CD4-positive, alpha-beta T cell (primary cell): ENCODE measurements around the gene IFT27. TPM values are rescaled to one million over a fixed set of nuclear protein-coding genes. Genes with fewer than 3 reads are reported as not detected.

Source experiments
- ATAC-seq: fragments of 200-7000 bp; cut with Tn5 transposase; one replicate; pipeline ENCODE4 v1.10.0; 2022; ENCODE audit warnings: mild to moderate bottlenecking; ENCODE audit not compliant: poor library complexity
- CTCF ChIA-PET: fragments of 350-600 bp; sonication (Branson Sonifier 250); formaldehyde crosslinking; loops from one replicate; lab custom pipeline; 2021; ENCODE audit warnings: antibody characterized with exemption, inconsistent platforms; lab: Charles Lee
- POLR2A ChIA-PET: fragments of 350-600 bp; sonication (Branson Sonifier 250); formaldehyde crosslinking; loops from one replicate; lab custom pipeline; 2021; ENCODE audit warnings: antibody characterized with exemption, inconsistent platforms; lab: Charles Lee
- DNase-seq, 14 experiments: peaks; one replicate each; pipeline ENCODE4 v3.0.0-alpha.2; 2013 to 2020; ENCODE audit warnings: mixed read lengths in 2 of 14
- H3K27ac ChIP-seq, 2 donors: one replicate each; pipeline versions ENCODE4 v1.5.1 to v1.7.0; 2013; ENCODE audit warnings: low read length in 2 of 2, low read depth in 1 of 2, mild to moderate bottlenecking in 1 of 2
- H3K27me3 ChIP-seq, 2 experiments: 1 replicate in 1 of 2; 2 replicates in 1 of 2; pipeline versions ENCODE4 v1.6.1 to v1.7.0; 2013; ENCODE audit warnings: low read length in 2 of 2, control low read depth in 1 of 2, mild to moderate bottlenecking in 1 of 2, moderate library complexity in 1 of 2; ENCODE audit not compliant: insufficient read depth in 2 of 2, control insufficient read depth in 1 of 2
- H3K36me3 ChIP-seq: one replicate; pipeline ENCODE4 v1.6.1; 2013; ENCODE audit warnings: low read length, control low read depth; ENCODE audit not compliant: insufficient read depth
- H3K4me1 ChIP-seq: one replicate; pipeline ENCODE4 v1.6.1; 2013; ENCODE audit warnings: low read length, control low read depth; ENCODE audit not compliant: insufficient read depth
- H3K4me3 ChIP-seq: one replicate; pipeline ENCODE4 v1.5.1; 2013; ENCODE audit warnings: mild to moderate bottlenecking, low read length, moderate library complexity
- H3K9me3 ChIP-seq, 2 experiments: 1 replicate in 1 of 2; 2 replicates in 1 of 2; pipeline versions ENCODE4 v1.6.1 to v1.7.0; 2013; ENCODE audit warnings: low read length in 2 of 2, mild to moderate bottlenecking in 2 of 2, control low read depth in 1 of 2, moderate library complexity in 1 of 2; ENCODE audit not compliant: control insufficient read depth in 1 of 2, insufficient read depth in 1 of 2
- H3K27ac Mint-ChIP-seq: one replicate; pipeline ENCODE4 v1.8.0; 2020; ENCODE audit warnings: mixed read lengths
- H3K27me3 Mint-ChIP-seq: one replicate; pipeline ENCODE4 v1.8.0; 2021; ENCODE audit warnings: mixed read lengths
- H3K36me3 Mint-ChIP-seq: one replicate; pipeline ENCODE4 v1.8.0; 2021; ENCODE audit warnings: low read depth, mixed read lengths
- H3K4me1 Mint-ChIP-seq: one replicate; pipeline ENCODE4 v1.8.0; 2021; ENCODE audit warnings: low read depth, mixed read lengths
- H3K4me3 Mint-ChIP-seq: one replicate; pipeline ENCODE4 v1.8.0; 2020; ENCODE audit warnings: mild to moderate bottlenecking, mixed read lengths
- H3K9me3 Mint-ChIP-seq: one replicate; pipeline ENCODE4 v1.8.0; 2020; ENCODE audit warnings: mixed read lengths
- CTCF ChIP-seq: fragments of 200-600 bp; IDR thresholded peaks from one replicate; pipeline ENCODE4 v1.8.0; 2022; ENCODE audit warnings: antibody characterized with exemption, mild to moderate bottlenecking
- intact Hi-C, 2 experiments: fragments of 100-400 bp; cut with DNase I in 1 of 2; cut with micrococcal nuclease in 1 of 2; formaldehyde crosslinking; loops; one replicate each; pipeline versions ENCODE4 v1.15.1 to v1.9.0; 2023 to 2025; cut with DNase I, micrococcal nuclease
- total RNA-seq, 174 experiments: library from RNA in 2 of 174; stranded (reverse) in 2 of 174; gene quantifications; one replicate each; pipeline ENCODE4 v1.2.3 and lab custom pipeline; 2021 to 2026

IFT27 gene
- total RNA-seq, 2 experiments from 2014 or later = 10.2 to 10.9 TPM

DNA sequence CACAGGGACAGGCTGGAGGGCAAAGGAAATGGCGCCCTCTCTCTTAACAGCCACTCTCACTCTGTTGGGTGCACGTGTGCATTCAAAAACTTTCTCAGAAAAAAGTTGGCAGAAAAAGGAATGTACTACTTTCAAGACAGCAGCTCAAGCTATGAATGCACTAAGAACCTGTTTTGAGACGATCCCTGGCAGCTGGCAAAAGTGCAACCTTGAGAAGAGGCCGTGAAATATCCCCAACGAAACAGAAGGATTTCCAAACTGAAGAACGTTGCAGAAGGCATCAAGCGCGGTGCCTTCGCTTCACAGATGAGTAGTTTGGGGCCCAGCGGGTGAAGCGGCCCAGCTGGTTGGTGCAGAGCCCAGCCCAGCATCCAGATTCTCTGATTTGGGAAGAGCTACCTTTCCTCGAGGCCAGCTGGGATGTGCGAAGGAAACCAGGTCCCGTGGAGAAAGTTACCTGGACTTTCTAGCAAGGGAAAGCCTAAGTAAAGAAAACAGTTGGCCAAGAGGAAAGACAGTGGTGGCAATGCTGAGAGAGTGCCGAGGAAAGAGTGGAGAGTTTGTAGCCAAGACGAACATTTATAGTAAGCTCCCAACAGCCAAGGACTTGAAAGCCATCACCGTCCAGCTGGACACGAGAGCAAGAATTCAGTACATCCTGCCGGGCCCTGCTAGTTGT, 16.3 kb downstream of the IFT27 start:
- intact Hi-C loops = no loop called here
- no peak for ATAC-seq
- peaks cover 6% of the 10 kb centered on the region for H3K36me3 ChIP-seq
- no peak overlapping the region for H3K4me3 ChIP-seq
- no peak overlapping the region for H3K27ac Mint-ChIP-seq
- H3K4me3 Mint-ChIP-seq = no peak overlapping the region
- no peaks in the 10 kb centered on the region for H3K27me3 ChIP-seq
- H3K4me1 Mint-ChIP-seq = peaks cover 4% of the 10 kb centered on the region
- no peak for TF ChIP-seq CTCF
- POLR2A ChIA-PET = no interaction called here
- H3K4me1 ChIP-seq = peaks cover 4% of the 10 kb centered on the region
- no peaks in the 10 kb centered on the region for H3K9me3 Mint-ChIP-seq
- no peaks in the 10 kb centered on the region for H3K9me3 ChIP-seq
- peaks cover 9% of the 10 kb centered on the region for H3K36me3 Mint-ChIP-seq
- CTCF ChIA-PET = no interaction called here
- no peak overlapping the region for H3K27ac ChIP-seq
- H3K27me3 Mint-ChIP-seq = peaks cover 5% of the 10 kb centered on the region
- DNase-seq = no peak

DNA sequence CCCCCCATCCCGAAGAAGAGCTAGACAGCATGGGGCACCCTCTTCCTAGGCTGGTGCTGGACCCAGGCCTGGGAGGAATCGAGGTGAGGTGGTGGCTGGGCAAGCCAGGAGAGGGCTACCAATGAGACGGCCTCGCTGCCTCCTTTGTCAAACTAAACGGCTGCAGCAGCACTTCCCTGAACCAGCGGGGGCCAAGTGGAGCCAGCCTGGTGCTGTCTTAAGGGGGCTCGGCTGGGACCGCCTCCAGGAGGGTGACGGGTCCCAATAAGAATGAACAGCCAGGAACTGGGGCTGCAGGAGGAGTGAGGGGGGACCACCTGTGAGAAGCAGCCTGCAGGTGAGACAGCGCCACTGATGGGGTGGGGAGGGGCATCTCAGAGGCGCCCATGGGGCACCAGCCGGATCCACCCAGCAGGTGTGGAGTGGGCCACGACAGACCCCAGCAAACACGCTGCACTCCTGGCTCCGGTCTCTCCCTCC, 17.1 kb downstream of the IFT27 start:
- ATAC-seq = no peak
- DNase-seq = no peak
- H3K36me3 ChIP-seq = peaks cover 6% of the 10 kb centered on the region
- intact Hi-C loops = no loop called here
- H3K4me3 ChIP-seq = no peak overlapping the region
- Mint-ChIP-seq H3K27ac (no peak overlapping the region), H3K4me3 (no peak overlapping the region), H3K9me3 (no peaks in the 10 kb centered on the region), H3K36me3 (peaks cover 4% of the 10 kb centered on the region), H3K27me3 (peaks cover 5% of the 10 kb centered on the region), H3K4me1 (peaks cover 4% of the 10 kb centered on the region)
- H3K9me3 ChIP-seq = no peaks in the 10 kb centered on the region
- H3K27me3 ChIP-seq = peaks cover 0 to 2% of the 10 kb centered on the region in 2 experiments
- H3K27ac ChIP-seq = no peak overlapping the region
- ChIA-PET POLR2A (interaction anchor here (1.7 kb wide), 1 partner anchor 18 kb away, joined by 4 read pairs; the partner anchor contains the start of gene IFT27), CTCF (no interaction called here)
- peaks cover 4% of the 10 kb centered on the region for H3K4me1 ChIP-seq
- no peak for TF ChIP-seq CTCF

- ChIA-PET POLR2A (interaction anchor here (1.7 kb wide), 1 partner anchor 19 kb away, joined by 4 read pairs; the partner anchor contains the start of gene IFT27), CTCF (interaction anchor here (1.2 to 1.9 kb wide), 3 partner anchors 13 to 98 kb away, joined by 3 to 10 read pairs (median 3); partner anchors contain the start of gene IFT27)
- Histone ChIP-seq H3K27me3 (peaks cover under 1 to 10% of the 10 kb centered on the region in 2 experiments), H3K4me1 (peaks cover 4% of the 10 kb centered on the region), H3K27ac (no peak overlapping the region), H3K9me3 (no peaks in the 10 kb centered on the region), H3K36me3 (peaks cover under 1% of the 10 kb centered on the region), H3K4me3 (no peak overlapping the region)
- Mint-ChIP-seq H3K4me1 (peaks cover 4% of the 10 kb centered on the region), H3K36me3 (peaks cover 2% of the 10 kb centered on the region), H3K9me3 (no peaks in the 10 kb centered on the region), H3K27ac (no peak overlapping the region), H3K27me3 (peaks cover 13% of the 10 kb centered on the region), H3K4me3 (no peak overlapping the region)
- TF ChIP-seq CTCF = peak; percentile 75
- ATAC-seq (peak; percentile 79), DNase-seq (peak; percentile 58 to 83 (median 72))
- intact Hi-C loops = loop anchor here (1.0 kb wide), 2 partner anchors 99 to 221 kb away; no protein-coding TSS in a partner anchor
These were observed 18.2 kb downstream of the IFT27 start for GRCh38 chr22:36757668-36758211.
